K562 (cell line): ENCODE results near the gene OR52B6. TPM values are rescaled to one million over a fixed set of nuclear protein-coding genes. Genes with fewer than 3 reads are reported as not detected.

Source experiments
- ATAC-seq: fragments of 200-7000 bp; cut with Tn5 transposase; 3 replicates; pipeline ENCODE4 v1.9.1; 2020; ENCODE audit warnings: moderate library complexity
- BruUV-seq: library from RNA; stranded (reverse); fragments of 400-500 nt; replicated peaks from 2 replicates; lab custom pipeline; 2021; lab: Mats Ljungman, UMichigan
- CTCF ChIA-PET: fragments of 300-600 bp; formaldehyde crosslinking; extraction: SDS; loops from one replicate; lab custom pipeline; 2021; ENCODE audit warnings: low intra/inter-chr PET ratio; lab: Yijun Ruan, JAX
- POLR2A ChIA-PET: fragments of 300-600, 350-650 bp; sonication (Branson Sonifier 250); formaldehyde crosslinking; extraction: SDS; loops from one replicate; lab custom pipeline; 2021; ENCODE audit warnings: antibody characterized with exemption, inconsistent platforms; lab: Yijun Ruan, JAX
- DNase-seq, 4 experiments: peaks; one replicate each; pipeline versions ENCODE4 v3.0.0 to v3.0.0-alpha.2; 2011 to 2018; ENCODE audit warnings: low spot score in 3 of 4, mixed read lengths in 3 of 4; ENCODE audit errors: extremely low read depth in 1 of 4
- FAIRE-seq: peaks from 2 replicates; lab custom pipeline; 2011; peaks lifted over from hg19 to GRCh38; lab: Jason Lieb, UNC
- H2AFZ ChIP-seq: 2 replicates; pipeline ENCODE4 v1.6.0; 2011; ENCODE audit warnings: low read depth, low read length, control low read depth, inconsistent platforms
- H3K27ac ChIP-seq: fragments of 200-600 bp; 3 replicates; pipeline ENCODE4 v1.8.0; 2011; ENCODE audit warnings: low read depth, mild to moderate bottlenecking, control low read depth, inconsistent platforms, low read length, moderate library complexity, mixed read lengths; ENCODE audit errors: extremely low read depth
- H3K27me3 ChIP-seq, 2 experiments: fragments of 300-600 bp in 1 of 2; 2 replicates in 1 of 2; 3 replicates in 1 of 2; pipeline versions ENCODE4 v1.6.0 to v1.8.0; 2011; ENCODE audit warnings: inconsistent platforms in 2 of 2, low read length in 2 of 2, mild to moderate bottlenecking in 1 of 2, mixed read lengths in 1 of 2, moderate library complexity in 1 of 2; ENCODE audit not compliant: control insufficient read depth in 2 of 2, insufficient read depth in 2 of 2
- H3K36me3 ChIP-seq: fragments of 300-600 bp; 3 replicates; pipeline ENCODE4 v1.8.0; 2011; ENCODE audit warnings: mild to moderate bottlenecking, low read length, inconsistent platforms; ENCODE audit not compliant: control insufficient read depth, insufficient read depth
- H3K4me1 ChIP-seq, 2 experiments: fragments of 200-600 bp in 1 of 2; replicated peaks in 1 of 2; 2 replicates in 1 of 2; 3 replicates in 1 of 2; pipeline versions ENCODE4 v1.5.1 to v1.8.0; 2011; ENCODE audit warnings: inconsistent platforms in 2 of 2, low read length in 2 of 2, mild to moderate bottlenecking in 1 of 2, mixed read lengths in 1 of 2, moderate library complexity in 1 of 2; ENCODE audit not compliant: control insufficient read depth in 2 of 2, insufficient read depth in 2 of 2
- H3K4me2 ChIP-seq: 2 replicates; pipeline ENCODE4 v1.6.1; 2011; ENCODE audit warnings: low read length, control low read depth, inconsistent platforms, mixed read lengths; ENCODE audit not compliant: insufficient read depth
- H3K4me3 ChIP-seq: fragments of 200-600 bp; sonication (generic), shearing (Covaris generic); 2 replicates; pipeline ENCODE4 v1.5.1; 2016; ENCODE audit warnings: control low read depth, inconsistent platforms
- H3K79me2 ChIP-seq: fragments of 200-600 bp; 3 replicates; pipeline ENCODE4 v1.8.0; 2011; ENCODE audit warnings: low read length, inconsistent platforms; ENCODE audit not compliant: control insufficient read depth, insufficient read depth
- H3K9ac ChIP-seq, 2 experiments: 2 replicates each; pipeline versions ENCODE4 v1.6.0 to v1.6.1; 2011; ENCODE audit warnings: low read depth in 2 of 2, low read length in 2 of 2, control low read depth in 1 of 2, inconsistent platforms in 1 of 2, mild to moderate bottlenecking in 1 of 2, mixed read lengths in 1 of 2; ENCODE audit not compliant: insufficient read depth in 1 of 2
- H3K9me1 ChIP-seq: one replicate; pipeline ENCODE4 v1.6.0; 2011; ENCODE audit warnings: inconsistent platforms, mild to moderate bottlenecking, low read length, moderate library complexity; ENCODE audit not compliant: control insufficient read depth, insufficient read depth
- H3K9me3 ChIP-seq: replicated peaks from 2 replicates; pipeline ENCODE4 v1.5.1; 2011; ENCODE audit warnings: low read depth, low read length, inconsistent platforms; ENCODE audit not compliant: control insufficient read depth, insufficient read depth
- H4K20me1 ChIP-seq: replicated peaks from 2 replicates; pipeline ENCODE4 v1.6.1; 2011; ENCODE audit warnings: low read length, inconsistent platforms, mixed read lengths; ENCODE audit not compliant: control insufficient read depth, insufficient read depth
- AFF1 ChIP-seq, 2 experiments: fragments of 450-650 bp; IDR thresholded peaks; 2 replicates each; pipeline ENCODE4 v1.6.1; 2018; ENCODE audit warnings: mild to moderate bottlenecking in 2 of 2, low read depth in 1 of 2; ENCODE audit not compliant: partially characterized antibody in 2 of 2
- BRD4 ChIP-seq: fragments of 200-600 bp; sonication (generic); IDR thresholded peaks from 2 replicates; pipeline ENCODE4 v1.6.1; 2017; ENCODE audit warnings: inconsistent platforms
- CAMTA2 ChIP-seq: fragments of 250-450 bp; sonication (Bioruptor Pico); conservative IDR thresholded peaks from 2 replicates; pipeline ENCODE4 v1.5.1; 2022
- DPF2 ChIP-seq: fragments of 450-650 bp; IDR thresholded peaks from 2 replicates; pipeline ENCODE4 v1.6.1; 2016
- EWSR1 ChIP-seq: fragments of 450-650 bp; IDR thresholded peaks from 2 replicates; pipeline ENCODE4 v1.6.1; 2018; ENCODE audit warnings: borderline replicate concordance, mild to moderate bottlenecking, low read depth, moderate library complexity; ENCODE audit not compliant: partially characterized antibody
- HLTF ChIP-seq: fragments of 450-650 bp; IDR thresholded peaks from 2 replicates; pipeline ENCODE4 v1.6.1; 2016
- HMG20A ChIP-seq: fragments of 450-650 bp; formaldehyde crosslinking; conservative IDR thresholded peaks from 2 replicates; pipeline ENCODE4 v1.4.0; 2020; ENCODE audit warnings: mild to moderate bottlenecking, mixed read lengths
- KAT8 ChIP-seq: fragments of 450-650 bp; IDR thresholded peaks from 2 replicates; pipeline ENCODE4 v1.6.1; 2016; ENCODE audit warnings: low read depth, mild to moderate bottlenecking
- KDM4B ChIP-seq, 2 experiments: fragments of 450-650 bp in 1 of 2; sonication (generic) in 1 of 2; IDR thresholded peaks; 2 replicates each; pipeline ENCODE4 v1.6.1; 2016 to 2017; ENCODE audit warnings: borderline replicate concordance in 2 of 2, antibody characterized with exemption in 1 of 2, low read depth in 1 of 2, mild to moderate bottlenecking in 1 of 2
- MEF2A ChIP-seq: IDR thresholded peaks from 2 replicates; pipeline ENCODE4 v1.6.1; 2011; ENCODE audit warnings: low read depth, mild to moderate bottlenecking, low read length, moderate library complexity; ENCODE audit not compliant: control insufficient read depth
- NFATC3 ChIP-seq: fragments of 450-650 bp; IDR thresholded peaks from 2 replicates; pipeline ENCODE4 v1.6.1; 2017; ENCODE audit warnings: mild to moderate bottlenecking
- NFE2L1 ChIP-seq: fragments of 450-650 bp; IDR thresholded peaks from 2 replicates; pipeline ENCODE4 v1.6.1; 2016; ENCODE audit warnings: missing genetic modification characterization, low read depth, mild to moderate bottlenecking, missing compliant biosample characterization, moderate library complexity, borderline replicate concordance
- PYGO2 ChIP-seq: fragments of 450-650 bp; IDR thresholded peaks from 2 replicates; pipeline ENCODE4 v1.6.1; 2016; ENCODE audit warnings: mild to moderate bottlenecking, missing genetic modification characterization, moderate library complexity, missing compliant biosample characterization
- SMARCA4 ChIP-seq: fragments of 450-650 bp; IDR thresholded peaks from 2 replicates; pipeline ENCODE4 v1.6.1; 2016
- VEZF1 ChIP-seq: fragments of 200-800 bp; sonication (Bioruptor generic); IDR thresholded peaks from 2 replicates; pipeline ENCODE4 v1.6.1; 2017; ENCODE audit warnings: missing genetic modification characterization, missing compliant biosample characterization
- ZBTB17 ChIP-seq: fragments of 450-650 bp; formaldehyde crosslinking; IDR thresholded peaks from 2 replicates; pipeline ENCODE4 v1.4.0; 2020; ENCODE audit warnings: mild to moderate bottlenecking
- ZKSCAN1 ChIP-seq: fragments of 150-350 bp; IDR thresholded peaks from 2 replicates; pipeline ENCODE4 v1.6.1; 2016; ENCODE audit warnings: low read depth, low read length
- ZNF347 ChIP-seq: fragments of 450-650 bp; formaldehyde crosslinking; IDR thresholded peaks from 2 replicates; pipeline ENCODE4 v1.4.0; 2020; ENCODE audit warnings: low read depth, mild to moderate bottlenecking, moderate library complexity
- ZNF41 ChIP-seq: fragments of 250-450 bp; sonication (Bioruptor Pico); conservative IDR thresholded peaks from 2 replicates; pipeline ENCODE4 v1.4.0; 2020; ENCODE audit warnings: mild to moderate bottlenecking
- WGBS: fragments of 100-300 bp; shearing (Covaris generic); methylation state at CpG from one replicate; pipeline ENCODE4 v1.1.6; 2016; ENCODE audit warnings: low coverage, mixed read lengths; ENCODE audit not compliant: insufficient coverage; ENCODE audit errors: missing lambda C conversion rate; 5-methylcytosine and 5-hydroxymethylcytosine counted together
- in situ Hi-C: fragments of 300-500 bp; cut with MboI; formaldehyde crosslinking; loops from 4 replicates; pipeline ENCODE4 v1.15.0; 2018; ENCODE audit warnings: inconsistent platforms, mixed read lengths
- intact Hi-C: fragments of 100-400 bp; cut with micrococcal nuclease; formaldehyde crosslinking; loops from 2 replicates; pipeline ENCODE4 v1.14.2; 2022
- polyA plus RNA-seq, 8 experiments: library from polyadenylated mRNA; depleted of rRNA in 4 of 8; stranded (reverse) in 5 of 8; unstranded in 3 of 8; fragments of >200 nt; fragmentation: Nextera tagmentation in 2 of 8; fragmentation: Illumina TruSeq in 1 of 8; extraction: Ambion mirVana in 2 of 8; extraction: Trizol in 1 of 8; gene quantifications; 2 replicates each; pipeline versions ENCODE4 v1.2.1 to v1.2.3, GENCODE V29; 2011 to 2014; ENCODE audit warnings: inconsistent platforms in 1 of 8, missing spikeins in 1 of 8
- total RNA-seq, 7 experiments: library from RNA; depleted of rRNA in 6 of 7; stranded (reverse); fragments of >200 nt in 6 of 7; fragmentation: Illumina TruSeq in 2 of 7; extraction: Trizol in 2 of 7; gene quantifications; 2 replicates each; pipeline versions ENCODE4 v1.2.1 to v1.2.3, GENCODE V29; 2011 to 2021; ENCODE audit warnings: low replicate concordance in 1 of 7

OR52B6 gene
- total and polyA plus RNA-seq, 9 of the 15 experiments (the other 6 are each of a cell fraction or from before 2014, with no cell fraction given) = not detected

GRCh38 chr11:5550440-5551095, 30.1 kb upstream of the OR52B6 start:
- Histone ChIP-seq H3K9ac (no peak overlapping the region), H3K79me2 (no peaks in the 10 kb centered on the region), H3K4me1 (peaks cover 0 to 6% of the 10 kb centered on the region in 2 experiments; a peak in 2 of 5 replicates), H3K36me3 (no peaks in the 10 kb centered on the region), H3K9me3 (no peaks in the 10 kb centered on the region), H2AFZ (no peak overlapping the region), H3K4me3 (no peak overlapping the region), H3K4me2 (no peak overlapping the region), H4K20me1 (no peaks in the 10 kb centered on the region), H3K27ac (no peak overlapping the region), H3K27me3 (no peaks in the 10 kb centered on the region; a peak in 1 of 5 replicates), H3K9me1 (no peaks in the 10 kb centered on the region)
- DNase-seq (peak in 1 of 4 experiments; percentile 30), FAIRE-seq (peak; percentile 46), ATAC-seq (peak; percentile 42; the same call in 1 of the 3 replicates)
- in situ Hi-C loops = no loop called here
- intact Hi-C loops = loop anchor here (5.0 to 10.0 kb wide), 2 partner anchors 166 to 348 kb away; partner anchors contain the start of genes OR51M1 and OR51V1
- POLR2A ChIA-PET = no interaction called here
- WGBS = 17% methylated on average over 5 of the region's 5 CpGs
- no TSS peak for BruUV-seq
- CTCF ChIA-PET = no interaction called here
- TF ChIP-seq VEZF1 (CRISPR knock-in tag) (peak; percentile 16; the same call in 1 of the 2 replicates), KAT8 (no peak), HMG20A (no peak), EWSR1 (no peak), ZKSCAN1 (no peak), ZNF41 (CRISPR knock-in tag) (no peak), AFF1 (IDR thresholded peaks at IDR 0.05; ENCODE audit: low read depth in 1 of 2, partially characterized antibody in 2 of 2) (no peak), SMARCA4 (peak; percentile 60; the same call in 1 of the 2 replicates), KDM4B (IDR thresholded peaks at IDR 0.05; ENCODE audit: borderline replicate concordance in 2 of 2, low read depth in 1 of 2) (no peak), ZNF347 (CRISPR knock-in tag) (no peak), BRD4 (no peak), HLTF (no peak), NFATC3 (no peak), DPF2 (peak; percentile 55; the same call in 1 of the 2 replicates), PYGO2 (tag) (no peak), CAMTA2 (no peak), NFE2L1 (tag) (no peak), MEF2A (0 out of 2 replicates have a peak, but pooled peaks have one; percentile 41), ZBTB17 (no peak)
